PFSK-1 (cell line): ENCODE data around the gene RIT1.

Experiments
- POLR2AphosphoS5 ChIP-seq: IDR thresholded peaks from 2 replicates; pipeline ENCODE4 v1.6.1; 2012; ENCODE audit warnings: low read depth, mild to moderate bottlenecking, control low read depth, low read length, moderate library complexity
- SIN3A ChIP-seq: IDR thresholded peaks from 2 replicates; pipeline ENCODE4 v1.6.1; 2012; ENCODE audit warnings: mild to moderate bottlenecking, low read length, moderate library complexity, borderline replicate concordance; ENCODE audit not compliant: insufficient read depth
- TAF1 ChIP-seq: IDR thresholded peaks from 2 replicates; pipeline ENCODE4 v1.6.1; 2012; ENCODE audit warnings: low read length, control low read depth, borderline replicate concordance; ENCODE audit not compliant: insufficient read depth
- TF ChIP-seq, protein P1 (sequence below), 2 experiments: IDR thresholded peaks; 2 replicates each; pipeline versions ENCODE4 v1.6.1 to v1.8.0; 2011 to 2012; ENCODE audit warnings: low read depth in 2 of 2, low read length in 2 of 2, control low read depth in 1 of 2, inconsistent platforms in 1 of 2, mild to moderate bottlenecking in 1 of 2, moderate library complexity in 1 of 2; ENCODE audit not compliant: insufficient read depth in 1 of 2

DNA sequence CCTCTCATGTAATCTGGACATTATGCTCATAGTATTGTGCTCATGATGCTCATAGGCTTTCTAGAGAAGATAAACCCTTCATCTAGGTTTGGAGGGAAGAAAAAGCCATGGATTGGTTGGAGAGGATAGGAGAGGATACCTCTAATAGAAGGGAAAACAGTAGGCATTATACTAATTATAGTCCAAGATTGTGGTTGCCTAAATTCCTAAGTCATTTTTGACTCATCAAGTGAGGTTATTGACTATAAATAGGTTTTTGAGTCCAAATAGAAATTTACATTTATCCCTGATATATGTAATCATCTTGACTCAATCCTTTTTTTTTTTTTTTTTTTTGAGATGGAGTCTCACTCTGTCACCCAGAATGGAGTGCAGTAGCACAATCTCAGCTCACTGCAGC is 46.8 kb downstream of the RIT1 start:
- TF ChIP-seq, protein P1, sequence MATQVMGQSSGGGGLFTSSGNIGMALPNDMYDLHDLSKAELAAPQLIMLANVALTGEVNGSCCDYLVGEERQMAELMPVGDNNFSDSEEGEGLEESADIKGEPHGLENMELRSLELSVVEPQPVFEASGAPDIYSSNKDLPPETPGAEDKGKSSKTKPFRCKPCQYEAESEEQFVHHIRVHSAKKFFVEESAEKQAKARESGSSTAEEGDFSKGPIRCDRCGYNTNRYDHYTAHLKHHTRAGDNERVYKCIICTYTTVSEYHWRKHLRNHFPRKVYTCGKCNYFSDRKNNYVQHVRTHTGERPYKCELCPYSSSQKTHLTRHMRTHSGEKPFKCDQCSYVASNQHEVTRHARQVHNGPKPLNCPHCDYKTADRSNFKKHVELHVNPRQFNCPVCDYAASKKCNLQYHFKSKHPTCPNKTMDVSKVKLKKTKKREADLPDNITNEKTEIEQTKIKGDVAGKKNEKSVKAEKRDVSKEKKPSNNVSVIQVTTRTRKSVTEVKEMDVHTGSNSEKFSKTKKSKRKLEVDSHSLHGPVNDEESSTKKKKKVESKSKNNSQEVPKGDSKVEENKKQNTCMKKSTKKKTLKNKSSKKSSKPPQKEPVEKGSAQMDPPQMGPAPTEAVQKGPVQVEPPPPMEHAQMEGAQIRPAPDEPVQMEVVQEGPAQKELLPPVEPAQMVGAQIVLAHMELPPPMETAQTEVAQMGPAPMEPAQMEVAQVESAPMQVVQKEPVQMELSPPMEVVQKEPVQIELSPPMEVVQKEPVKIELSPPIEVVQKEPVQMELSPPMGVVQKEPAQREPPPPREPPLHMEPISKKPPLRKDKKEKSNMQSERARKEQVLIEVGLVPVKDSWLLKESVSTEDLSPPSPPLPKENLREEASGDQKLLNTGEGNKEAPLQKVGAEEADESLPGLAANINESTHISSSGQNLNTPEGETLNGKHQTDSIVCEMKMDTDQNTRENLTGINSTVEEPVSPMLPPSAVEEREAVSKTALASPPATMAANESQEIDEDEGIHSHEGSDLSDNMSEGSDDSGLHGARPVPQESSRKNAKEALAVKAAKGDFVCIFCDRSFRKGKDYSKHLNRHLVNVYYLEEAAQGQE (IDR thresholded peaks at IDR 0.05; ENCODE audit: insufficient read depth in 1 of 2, low read depth in 2 of 2, low read length in 2 of 2), result no peak
- no peak for TF ChIP-seq TAF1
- no peak for TF ChIP-seq POLR2AphosphoS5
- no peak for TF ChIP-seq SIN3A
